HepG2 (cell line): Measurements from ENCODE around the gene KCTD6. TPM values are rescaled to one million over a fixed set of nuclear protein-coding genes. Genes with fewer than 3 reads are reported as not detected.

Experiments used
- EED ChIP-seq: sonication (generic); formaldehyde crosslinking; IDR thresholded peaks from 2 replicates; pipeline ENCODE4 v1.5.0; 2020; ENCODE audit warnings: mild to moderate bottlenecking, missing genetic modification reagents
- HOXA7 ChIP-seq: sonication (generic); formaldehyde crosslinking; IDR thresholded peaks from 2 replicates; pipeline ENCODE4 v1.8.1; 2022; ENCODE audit warnings: mild to moderate bottlenecking, missing genetic modification reagents, moderate library complexity
- NR2C2 ChIP-seq: sonication (generic); formaldehyde crosslinking; IDR thresholded peaks from 2 replicates; pipeline ENCODE4 v1.4.0; 2020; ENCODE audit warnings: missing genetic modification reagents, mild to moderate bottlenecking, moderate library complexity, borderline replicate concordance
- ZBED4 ChIP-seq: sonication (generic); formaldehyde crosslinking; IDR thresholded peaks from 2 replicates; pipeline ENCODE4 v1.4.0; 2020; ENCODE audit warnings: missing genetic modification reagents, borderline replicate concordance
- ZBTB40 ChIP-seq, 2 experiments: fragments of 450-650 bp in 1 of 2; sonication (generic) in 1 of 2; formaldehyde crosslinking in 1 of 2; IDR thresholded peaks; 2 replicates each; pipeline versions ENCODE4 v1.6.1 to v1.8.0; 2016 to 2022; ENCODE audit warnings: antibody characterized with exemption in 1 of 2, mild to moderate bottlenecking in 1 of 2, missing genetic modification reagents in 1 of 2
- ZKSCAN1 ChIP-seq: fragments of 150-350 bp; IDR thresholded peaks from 2 replicates; pipeline ENCODE4 v1.6.1; 2014; ENCODE audit warnings: low read length
- ZNF124 ChIP-seq: sonication (generic); formaldehyde crosslinking; IDR thresholded peaks from 2 replicates; pipeline ENCODE4 v1.4.0; 2020; ENCODE audit warnings: missing genetic modification reagents
- ZNF264 ChIP-seq: sonication (generic); formaldehyde crosslinking; IDR thresholded peaks from 2 replicates; pipeline ENCODE4 v1.4.0; 2020; ENCODE audit warnings: missing genetic modification reagents
- ZNF350 ChIP-seq: sonication (generic); formaldehyde crosslinking; IDR thresholded peaks from 2 replicates; pipeline ENCODE4 v1.4.0; 2020; ENCODE audit warnings: mild to moderate bottlenecking, low read depth, missing genetic modification reagents, borderline replicate concordance
- ZNF367 ChIP-seq: sonication (generic); formaldehyde crosslinking; IDR thresholded peaks from 2 replicates; pipeline ENCODE4 v1.4.0; 2020; ENCODE audit warnings: missing genetic modification reagents, borderline replicate concordance
- ZNF547 ChIP-seq: sonication (generic); formaldehyde crosslinking; IDR thresholded peaks from 2 replicates; pipeline ENCODE4 v1.5.1; 2020; ENCODE audit warnings: mild to moderate bottlenecking, missing genetic modification reagents
- ZNF678 ChIP-seq: sonication (generic); formaldehyde crosslinking; IDR thresholded peaks from 2 replicates; pipeline ENCODE4 v1.4.0; 2020; ENCODE audit warnings: mild to moderate bottlenecking, missing genetic modification reagents
- ZNF879 ChIP-seq: sonication (generic); formaldehyde crosslinking; IDR thresholded peaks from 2 replicates; pipeline ENCODE4 v1.8.1; 2023; ENCODE audit warnings: missing genetic modification reagents
- polyA plus RNA-seq, 8 experiments: library from polyadenylated mRNA; depleted of rRNA in 3 of 8; stranded (reverse) in 7 of 8; unstranded in 1 of 8; fragments of >200 nt; fragmentation: Illumina TruSeq in 4 of 8; extraction: Trizol in 4 of 8; gene quantifications; 2 replicates each; pipeline versions ENCODE4 v1.2.1 to v1.2.3, GENCODE V29; 2011 to 2016; ENCODE audit warnings: low read depth in 4 of 8, missing spikeins in 1 of 8, mixed read lengths in 1 of 8; ENCODE audit not compliant: insufficient read depth in 1 of 8
- total RNA-seq, 5 experiments: library from RNA; depleted of rRNA; stranded (reverse); fragments of >200 nt; fragmentation: Illumina TruSeq; extraction: Trizol; gene quantifications; 2 replicates each; pipeline ENCODE4 v1.2.3, GENCODE V29; 2016; ENCODE audit warnings: low read depth in 1 of 5
- TF ChIP-seq, protein P1 (sequence below): sonication (generic); formaldehyde crosslinking; IDR thresholded peaks from 2 replicates; pipeline ENCODE4 v1.4.0; 2020; ENCODE audit warnings: missing genetic modification reagents, borderline replicate concordance

The KCTD6 gene
- total and polyA plus RNA-seq, 2 of the 13 experiments (the other 11 are each of a cell fraction or from before 2014, with no cell fraction given), result 13.4 to 14.2 TPM

DNA sequence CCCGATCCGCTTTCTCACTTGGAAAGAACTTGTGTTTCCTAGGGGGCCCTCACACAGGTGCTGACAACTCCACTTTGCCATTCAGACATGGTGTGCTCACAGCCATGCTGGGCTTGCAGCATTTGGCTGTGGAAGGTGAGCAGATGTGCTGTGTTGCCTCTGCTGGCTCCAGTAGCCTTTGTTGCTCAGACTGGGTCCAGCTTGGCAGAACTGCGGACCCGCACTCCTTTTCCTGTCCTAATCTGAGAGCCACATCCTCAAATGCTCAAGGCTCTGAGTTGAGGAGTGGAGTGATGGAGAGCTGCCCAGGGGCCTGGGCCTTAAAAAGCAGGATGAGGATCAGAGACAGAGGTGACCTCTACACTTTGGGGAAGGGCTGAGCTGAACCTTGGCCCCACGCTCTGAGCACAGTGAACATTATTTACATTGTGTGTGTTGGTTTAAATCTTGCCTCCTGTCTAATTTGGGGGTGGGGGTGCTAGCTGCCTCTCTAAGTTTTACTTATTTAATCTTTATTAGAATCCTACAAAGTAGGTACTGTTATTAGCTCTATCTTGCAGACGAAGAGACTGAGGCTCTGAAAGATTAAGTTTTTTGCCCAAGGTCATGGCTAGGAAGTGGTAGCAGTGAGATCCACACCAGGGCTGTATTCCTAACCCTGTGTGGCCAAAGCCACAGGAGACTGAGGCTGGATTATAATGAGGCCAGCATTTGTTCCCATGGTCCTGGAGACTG is 27.9 kb downstream of the KCTD6 start (continued):
- TF ChIP-seq HOXA7 (CRISPR knock-in tag) (no peak), ZNF124 (CRISPR knock-in tag) (no peak), ZNF367 (CRISPR knock-in tag) (no peak), ZBTB40 (IDR thresholded peaks at IDR 0.05) (no peak), ZBTB40 (CRISPR knock-in tag; IDR thresholded peaks at IDR 0.05) (no peak), ZNF264 (CRISPR knock-in tag) (peak; percentile 44; the same call in 1 of the 2 replicates), ZNF678 (CRISPR knock-in tag) (no peak), EED (CRISPR knock-in tag) (no peak), ZKSCAN1 (no peak), ZNF350 (CRISPR knock-in tag) (no peak), NR2C2 (CRISPR knock-in tag) (peak; percentile 64), ZNF547 (CRISPR knock-in tag) (no peak), ZBED4 (CRISPR knock-in tag) (0 out of 2 replicates have a peak, but pooled peaks have one; percentile 26), ZNF879 (CRISPR knock-in tag) (no peak)
- TF ChIP-seq, protein P1, sequence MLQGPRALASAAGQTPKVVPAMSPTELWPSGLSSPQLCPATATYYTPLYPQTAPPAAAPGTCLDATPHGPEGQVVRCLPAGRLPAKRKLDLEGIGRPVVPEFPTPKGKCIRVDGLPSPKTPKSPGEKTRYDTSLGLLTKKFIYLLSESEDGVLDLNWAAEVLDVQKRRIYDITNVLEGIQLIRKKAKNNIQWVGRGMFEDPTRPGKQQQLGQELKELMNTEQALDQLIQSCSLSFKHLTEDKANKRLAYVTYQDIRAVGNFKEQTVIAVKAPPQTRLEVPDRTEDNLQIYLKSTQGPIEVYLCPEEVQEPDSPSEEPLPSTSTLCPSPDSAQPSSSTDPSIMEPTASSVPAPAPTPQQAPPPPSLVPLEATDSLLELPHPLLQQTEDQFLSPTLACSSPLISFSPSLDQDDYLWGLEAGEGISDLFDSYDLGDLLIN (CRISPR knock-in tag), result no peak
